MCF 10A (cell line): ENCODE measurements around the gene CACUL1. TPM values are rescaled to one million over a fixed set of nuclear protein-coding genes. Genes with fewer than 3 reads are reported as not detected.

Source experiments
- BruUV-seq: library from RNA; stranded (reverse); fragments of 400-500 nt; replicated peaks from 2 replicates; lab custom pipeline; 2021; lab: Mats Ljungman, UMichigan
- CTCF ChIA-PET: fragments of 300-600 bp; sonication (Branson Sonifier 250); formaldehyde crosslinking; extraction: SDS; loops from one replicate; lab custom pipeline; 2021; ENCODE audit warnings: antibody characterized with exemption, inconsistent platforms; lab: Yijun Ruan, JAX
- POLR2A ChIA-PET: fragments of 300-600, 350-650 bp; sonication (Branson Sonifier 250); formaldehyde crosslinking; extraction: SDS; loops from one replicate; lab custom pipeline; 2020; ENCODE audit warnings: antibody characterized with exemption, inconsistent platforms; lab: Yijun Ruan, JAX
- DNase-seq: peaks from one replicate; pipeline ENCODE4 v3.0.0-alpha.2; 2018; ENCODE audit not compliant: unreplicated experiment
- H3K27ac Mint-ChIP-seq: one replicate; pipeline ENCODE4 v1.8.0; 2022; ENCODE audit warnings: mild to moderate bottlenecking, low read depth, mixed read lengths; ENCODE audit not compliant: unreplicated experiment
- H3K27me3 Mint-ChIP-seq: one replicate; pipeline ENCODE4 v1.8.0; 2022; ENCODE audit warnings: mixed read lengths; ENCODE audit not compliant: insufficient read depth, unreplicated experiment
- H3K36me3 Mint-ChIP-seq: one replicate; pipeline ENCODE4 v1.8.0; 2022; ENCODE audit warnings: mild to moderate bottlenecking, moderate library complexity, mixed read lengths; ENCODE audit not compliant: insufficient read depth, unreplicated experiment
- H3K4me1 Mint-ChIP-seq: one replicate; pipeline ENCODE4 v1.8.0; 2022; ENCODE audit warnings: mixed read lengths; ENCODE audit not compliant: insufficient read depth, unreplicated experiment
- H3K4me3 Mint-ChIP-seq: one replicate; pipeline ENCODE4 v1.8.0; 2022; ENCODE audit warnings: mild to moderate bottlenecking, moderate library complexity, mixed read lengths; ENCODE audit not compliant: unreplicated experiment
- H3K9me3 Mint-ChIP-seq: one replicate; pipeline ENCODE4 v1.8.0; 2022; ENCODE audit warnings: mixed read lengths; ENCODE audit not compliant: unreplicated experiment
- intact Hi-C: fragments of 100-400 bp; cut with micrococcal nuclease; formaldehyde crosslinking; loops from 2 replicates; pipeline ENCODE4 v1.14.1; 2022
- total RNA-seq: library from RNA; stranded (reverse); gene quantifications from 2 replicates; pipeline ENCODE4 v1.2.3, GENCODE V29; 2022
- TF ChIP-seq, protein P1 (sequence below): fragments of 200-600 bp; IDR thresholded peaks from one replicate; pipeline ENCODE4 v1.8.0; 2022; ENCODE audit warnings: antibody characterized with exemption, mild to moderate bottlenecking; ENCODE audit not compliant: unreplicated experiment

Gene CACUL1
- total RNA-seq, 1 experiment from 2014 or later: 45.9 TPM

- no TSS peak for BruUV-seq
- H3K27me3 Mint-ChIP-seq: no peaks in the 10 kb centered on the region
- intact Hi-C loops: no loop called here
- TF ChIP-seq, protein P1, sequence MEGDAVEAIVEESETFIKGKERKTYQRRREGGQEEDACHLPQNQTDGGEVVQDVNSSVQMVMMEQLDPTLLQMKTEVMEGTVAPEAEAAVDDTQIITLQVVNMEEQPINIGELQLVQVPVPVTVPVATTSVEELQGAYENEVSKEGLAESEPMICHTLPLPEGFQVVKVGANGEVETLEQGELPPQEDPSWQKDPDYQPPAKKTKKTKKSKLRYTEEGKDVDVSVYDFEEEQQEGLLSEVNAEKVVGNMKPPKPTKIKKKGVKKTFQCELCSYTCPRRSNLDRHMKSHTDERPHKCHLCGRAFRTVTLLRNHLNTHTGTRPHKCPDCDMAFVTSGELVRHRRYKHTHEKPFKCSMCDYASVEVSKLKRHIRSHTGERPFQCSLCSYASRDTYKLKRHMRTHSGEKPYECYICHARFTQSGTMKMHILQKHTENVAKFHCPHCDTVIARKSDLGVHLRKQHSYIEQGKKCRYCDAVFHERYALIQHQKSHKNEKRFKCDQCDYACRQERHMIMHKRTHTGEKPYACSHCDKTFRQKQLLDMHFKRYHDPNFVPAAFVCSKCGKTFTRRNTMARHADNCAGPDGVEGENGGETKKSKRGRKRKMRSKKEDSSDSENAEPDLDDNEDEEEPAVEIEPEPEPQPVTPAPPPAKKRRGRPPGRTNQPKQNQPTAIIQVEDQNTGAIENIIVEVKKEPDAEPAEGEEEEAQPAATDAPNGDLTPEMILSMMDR: no peak
- H3K27ac Mint-ChIP-seq: no peak overlapping the region
- no peak for DNase-seq
- ChIA-PET CTCF (interaction anchor here (0.6 kb wide), 2 partner anchors 27 to 282 kb away, joined by 3 read pairs; no protein-coding TSS in a partner anchor), POLR2A (interaction anchor here (1.0 kb wide), 1 partner anchor 10 kb away, joined by 3 read pairs; no protein-coding TSS in a partner anchor)
- H3K36me3 Mint-ChIP-seq: peaks cover 59% of the 10 kb centered on the region
- no peaks in the 10 kb centered on the region for H3K9me3 Mint-ChIP-seq
- no peaks in the 10 kb centered on the region for H3K4me1 Mint-ChIP-seq
- no peak overlapping the region for H3K4me3 Mint-ChIP-seq
Measured at GRCh38 chr10:118682533-118682932, 72.2 kb downstream of the CACUL1 start.

DNA sequence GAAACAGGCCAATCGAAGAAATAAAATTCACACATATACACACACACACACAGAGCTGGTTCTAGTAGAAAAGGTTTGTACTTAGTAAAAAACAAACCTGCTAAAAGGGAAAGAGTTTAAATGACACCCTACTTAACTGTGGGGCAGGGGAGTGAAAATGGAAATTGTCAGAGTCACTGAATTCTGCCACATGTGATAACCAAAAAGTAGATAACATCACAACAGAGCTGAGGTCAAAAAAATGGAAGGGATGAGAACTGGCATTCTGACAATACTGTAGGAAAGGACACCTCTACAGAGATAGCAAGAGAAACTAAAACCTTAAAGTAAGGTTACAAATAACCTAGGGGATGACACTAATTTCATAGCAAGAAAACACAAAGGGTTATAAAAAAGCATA is 74.6 kb downstream of the CACUL1 start:
- POLR2A ChIA-PET: no interaction called here
- H3K9me3 Mint-ChIP-seq: no peaks in the 10 kb centered on the region
- TF ChIP-seq, protein P1: no peak
- no TSS peak for BruUV-seq
- H3K4me1 Mint-ChIP-seq: no peaks in the 10 kb centered on the region
- no peak overlapping the region for H3K4me3 Mint-ChIP-seq
- no peak overlapping the region for H3K27ac Mint-ChIP-seq
- CTCF ChIA-PET: interaction anchor here (0.6 kb wide), 1 partner anchor 8 kb away, joined by 3 read pairs; no protein-coding TSS in a partner anchor
- H3K27me3 Mint-ChIP-seq: no peaks in the 10 kb centered on the region
- intact Hi-C loops: no loop called here
- DNase-seq: no peak
- peaks cover 42% of the 10 kb centered on the region for H3K36me3 Mint-ChIP-seq

- DNase-seq: no peak
- Mint-ChIP-seq H3K4me3 (no peak overlapping the region), H3K27me3 (no peaks in the 10 kb centered on the region), H3K27ac (no peak overlapping the region), H3K36me3 (peaks cover 20% of the 10 kb centered on the region), H3K4me1 (no peaks in the 10 kb centered on the region), H3K9me3 (no peaks in the 10 kb centered on the region)
- ChIA-PET CTCF (interaction anchor here (1.3 to 1.7 kb wide), 2 partner anchors 14 to 126 kb away, joined by 4 to 5 read pairs; no protein-coding TSS in a partner anchor), POLR2A (interaction anchor here (0.9 to 1.4 kb wide), 3 partner anchors 24 to 90 kb away, joined by 3 to 4 read pairs (median 3); no protein-coding TSS in a partner anchor)
- intact Hi-C loops: no loop called here
- TF ChIP-seq, protein P1: no peak
- BruUV-seq: no TSS peak
Measured at GRCh38 chr10:118674226-118674919, 80.4 kb downstream of the CACUL1 start.

- no peaks in the 10 kb centered on the region for H3K27me3 Mint-ChIP-seq
- peaks cover 13% of the 10 kb centered on the region for H3K36me3 Mint-ChIP-seq
- no peak overlapping the region for H3K4me3 Mint-ChIP-seq
- TF ChIP-seq, protein P1: no peak
- no peak overlapping the region for H3K27ac Mint-ChIP-seq
- DNase-seq: no peak
- no peaks in the 10 kb centered on the region for H3K9me3 Mint-ChIP-seq
- ChIA-PET CTCF (interaction anchor here (0.7 to 1.7 kb wide), 3 partner anchors 12 to 127 kb away, joined by 3 to 4 read pairs (median 3); no protein-coding TSS in a partner anchor), POLR2A (interaction anchor here (1.1 kb wide), 1 partner anchor 89 kb away, joined by 3 read pairs; no protein-coding TSS in a partner anchor)
- no peaks in the 10 kb centered on the region for H3K4me1 Mint-ChIP-seq
- intact Hi-C loops: no loop called here
- no TSS peak for BruUV-seq
Measured at GRCh38 chr10:118672766-118673715, 81.7 kb downstream of the CACUL1 start.
